HepG2 (cell line): ENCODE results near the gene F12. TPM values are rescaled to one million over a fixed set of nuclear protein-coding genes. Genes with fewer than 3 reads are reported as not detected.

Source experiments
- AGO1 ChIP-seq: fragments of 200-400 bp; formaldehyde crosslinking; IDR thresholded peaks from 2 replicates; pipeline ENCODE4 v1.6.1; 2017; ENCODE audit warnings: mild to moderate bottlenecking, low read depth, low read length, moderate library complexity; ENCODE audit not compliant: poor library complexity, severe bottlenecking
- ATF7-NPFF ChIP-seq: sonication (generic); formaldehyde crosslinking; IDR thresholded peaks from 2 replicates; pipeline ENCODE4 v1.8.1; 2023; ENCODE audit warnings: mild to moderate bottlenecking, low read depth, missing genetic modification reagents, moderate library complexity
- EED ChIP-seq: sonication (generic); formaldehyde crosslinking; IDR thresholded peaks from 2 replicates; pipeline ENCODE4 v1.5.0; 2020; ENCODE audit warnings: mild to moderate bottlenecking, missing genetic modification reagents
- EHMT2 ChIP-seq: fragments of 200-600 bp; sonication (generic); IDR thresholded peaks from 2 replicates; pipeline ENCODE4 v1.7.0; 2017; ENCODE audit warnings: antibody characterized with exemption, low read depth, low read length, borderline replicate concordance
- FOXO1 ChIP-seq: sonication (generic); formaldehyde crosslinking; IDR thresholded peaks from 2 replicates; pipeline ENCODE4 v1.4.0; 2020; ENCODE audit warnings: missing genetic modification reagents
- HNRNPL ChIP-seq: fragments of 200-400 bp; formaldehyde crosslinking; IDR thresholded peaks from 2 replicates; pipeline ENCODE4 v1.6.1; 2017; ENCODE audit warnings: mild to moderate bottlenecking, low read depth, low read length
- IKZF4 ChIP-seq: sonication (generic); formaldehyde crosslinking; IDR thresholded peaks from 2 replicates; pipeline ENCODE4 v1.5.1; 2020; ENCODE audit warnings: borderline replicate concordance, mild to moderate bottlenecking, low read depth, missing genetic modification reagents; ENCODE audit errors: not compliant biosample characterization
- NFE2 ChIP-seq: sonication (generic); formaldehyde crosslinking; IDR thresholded peaks from 2 replicates; pipeline ENCODE4 v1.4.0; 2020; ENCODE audit warnings: missing genetic modification reagents
- NFYB ChIP-seq: sonication (generic); formaldehyde crosslinking; IDR thresholded peaks from 2 replicates; pipeline ENCODE4 v1.4.0; 2020; ENCODE audit warnings: missing genetic modification reagents
- NR1H2 ChIP-seq: sonication (generic); formaldehyde crosslinking; IDR thresholded peaks from 2 replicates; pipeline ENCODE4 v1.8.1; 2022; ENCODE audit warnings: low read depth, missing genetic modification reagents, borderline replicate concordance
- PAWR ChIP-seq: sonication (generic); formaldehyde crosslinking; IDR thresholded peaks from 2 replicates; pipeline ENCODE4 v1.4.0; 2020; ENCODE audit warnings: missing genetic modification reagents, mild to moderate bottlenecking, borderline replicate concordance
- PAX8 ChIP-seq: sonication (generic); formaldehyde crosslinking; IDR thresholded peaks from 2 replicates; pipeline ENCODE4 v1.8.0; 2022; ENCODE audit warnings: mild to moderate bottlenecking, missing genetic modification reagents, borderline replicate concordance
- POLR2AphosphoS5 ChIP-seq: IDR thresholded peaks from 2 replicates; pipeline ENCODE4 v1.6.1; 2012; ENCODE audit warnings: low read depth, low read length
- SETDB1 ChIP-seq: sonication (generic); formaldehyde crosslinking; IDR thresholded peaks from 2 replicates; pipeline ENCODE4 v1.5.1; 2020; ENCODE audit warnings: missing genetic modification reagents, mild to moderate bottlenecking, borderline replicate concordance
- TCF7L2 ChIP-seq: IDR thresholded peaks from 2 replicates; pipeline ENCODE4 v1.6.1; 2011; ENCODE audit warnings: mild to moderate bottlenecking, low read depth, low read length, moderate library complexity
- ZBTB7A ChIP-seq: sonication (generic); formaldehyde crosslinking; IDR thresholded peaks from 2 replicates; pipeline ENCODE4 v1.8.0; 2022; ENCODE audit warnings: mild to moderate bottlenecking, missing genetic modification reagents
- ZNF136 ChIP-seq: sonication (generic); formaldehyde crosslinking; IDR thresholded peaks from 2 replicates; pipeline ENCODE4 v1.8.1; 2022; ENCODE audit warnings: low read depth, mild to moderate bottlenecking, moderate library complexity, missing genetic modification reagents
- ZNF20 ChIP-seq: sonication (generic); formaldehyde crosslinking; IDR thresholded peaks from 2 replicates; pipeline ENCODE4 v1.4.0; 2020; ENCODE audit warnings: mild to moderate bottlenecking, moderate library complexity, missing genetic modification reagents
- ZNF326 ChIP-seq: sonication (generic); formaldehyde crosslinking; IDR thresholded peaks from 2 replicates; pipeline ENCODE4 v1.4.0; 2020; ENCODE audit warnings: missing genetic modification reagents, borderline replicate concordance
- ZNF331 ChIP-seq: sonication (generic); formaldehyde crosslinking; IDR thresholded peaks from 2 replicates; pipeline ENCODE4 v1.4.0; 2020; ENCODE audit warnings: missing genetic modification reagents
- ZNF547 ChIP-seq: sonication (generic); formaldehyde crosslinking; IDR thresholded peaks from 2 replicates; pipeline ENCODE4 v1.5.1; 2020; ENCODE audit warnings: mild to moderate bottlenecking, missing genetic modification reagents
- ZNF556 ChIP-seq: sonication (generic); formaldehyde crosslinking; IDR thresholded peaks from 2 replicates; pipeline ENCODE4 v1.4.0; 2020; ENCODE audit warnings: mild to moderate bottlenecking, missing genetic modification reagents, borderline replicate concordance
- ZNF747 ChIP-seq: sonication (generic); formaldehyde crosslinking; IDR thresholded peaks from 2 replicates; pipeline ENCODE4 v1.8.1; 2023; ENCODE audit warnings: missing genetic modification reagents, mild to moderate bottlenecking, borderline replicate concordance
- ZNF773 ChIP-seq: sonication (generic); formaldehyde crosslinking; IDR thresholded peaks from 2 replicates; pipeline ENCODE4 v1.4.0; 2020; ENCODE audit warnings: missing genetic modification reagents, borderline replicate concordance
- polyA plus RNA-seq, 8 experiments: library from polyadenylated mRNA; depleted of rRNA in 3 of 8; stranded (reverse) in 7 of 8; unstranded in 1 of 8; fragments of >200 nt; fragmentation: Illumina TruSeq in 4 of 8; extraction: Trizol in 4 of 8; gene quantifications; 2 replicates each; pipeline versions ENCODE4 v1.2.1 to v1.2.3, GENCODE V29; 2011 to 2016; ENCODE audit warnings: low read depth in 4 of 8, missing spikeins in 1 of 8, mixed read lengths in 1 of 8; ENCODE audit not compliant: insufficient read depth in 1 of 8
- total RNA-seq, 5 experiments: library from RNA; depleted of rRNA; stranded (reverse); fragments of >200 nt; fragmentation: Illumina TruSeq; extraction: Trizol; gene quantifications; 2 replicates each; pipeline ENCODE4 v1.2.3, GENCODE V29; 2016; ENCODE audit warnings: low read depth in 1 of 5
- TF ChIP-seq, protein P1 (sequence below): sonication (generic); formaldehyde crosslinking; conservative IDR thresholded peaks from 2 replicates; pipeline ENCODE4 v1.4.0; 2020; ENCODE audit warnings: mild to moderate bottlenecking, missing genetic modification reagents, moderate library complexity
- TF ChIP-seq, protein P2 (sequence below): sonication (generic); formaldehyde crosslinking; IDR thresholded peaks from 2 replicates; pipeline ENCODE4 v1.4.0; 2020; ENCODE audit warnings: mild to moderate bottlenecking, low read depth, missing genetic modification reagents

F12 gene
- total and polyA plus RNA-seq, 2 of the 13 experiments (the other 11 are each of a cell fraction or from before 2014, with no cell fraction given) = 2.5 to 3.0 TPM

GRCh38 chr5:177447611-177448243, 38.4 kb upstream of the F12 start (continued):
- TF ChIP-seq, protein P1, sequence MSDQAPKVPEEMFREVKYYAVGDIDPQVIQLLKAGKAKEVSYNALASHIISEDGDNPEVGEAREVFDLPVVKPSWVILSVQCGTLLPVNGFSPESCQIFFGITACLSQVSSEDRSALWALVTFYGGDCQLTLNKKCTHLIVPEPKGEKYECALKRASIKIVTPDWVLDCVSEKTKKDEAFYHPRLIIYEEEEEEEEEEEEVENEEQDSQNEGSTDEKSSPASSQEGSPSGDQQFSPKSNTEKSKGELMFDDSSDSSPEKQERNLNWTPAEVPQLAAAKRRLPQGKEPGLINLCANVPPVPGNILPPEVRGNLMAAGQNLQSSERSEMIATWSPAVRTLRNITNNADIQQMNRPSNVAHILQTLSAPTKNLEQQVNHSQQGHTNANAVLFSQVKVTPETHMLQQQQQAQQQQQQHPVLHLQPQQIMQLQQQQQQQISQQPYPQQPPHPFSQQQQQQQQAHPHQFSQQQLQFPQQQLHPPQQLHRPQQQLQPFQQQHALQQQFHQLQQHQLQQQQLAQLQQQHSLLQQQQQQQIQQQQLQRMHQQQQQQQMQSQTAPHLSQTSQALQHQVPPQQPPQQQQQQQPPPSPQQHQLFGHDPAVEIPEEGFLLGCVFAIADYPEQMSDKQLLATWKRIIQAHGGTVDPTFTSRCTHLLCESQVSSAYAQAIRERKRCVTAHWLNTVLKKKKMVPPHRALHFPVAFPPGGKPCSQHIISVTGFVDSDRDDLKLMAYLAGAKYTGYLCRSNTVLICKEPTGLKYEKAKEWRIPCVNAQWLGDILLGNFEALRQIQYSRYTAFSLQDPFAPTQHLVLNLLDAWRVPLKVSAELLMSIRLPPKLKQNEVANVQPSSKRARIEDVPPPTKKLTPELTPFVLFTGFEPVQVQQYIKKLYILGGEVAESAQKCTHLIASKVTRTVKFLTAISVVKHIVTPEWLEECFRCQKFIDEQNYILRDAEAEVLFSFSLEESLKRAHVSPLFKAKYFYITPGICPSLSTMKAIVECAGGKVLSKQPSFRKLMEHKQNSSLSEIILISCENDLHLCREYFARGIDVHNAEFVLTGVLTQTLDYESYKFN (CRISPR knock-in tag) = peak; percentile 44
- TF ChIP-seq ZBTB7A (CRISPR knock-in tag) (no peak), NFE2 (CRISPR knock-in tag) (no peak), ZNF136 (no peak), ZNF747 (CRISPR knock-in tag) (peak; percentile 74; the same call in 1 of the 2 replicates), EED (CRISPR knock-in tag) (no peak), EHMT2 (no peak), NR1H2 (CRISPR knock-in tag) (no peak), ZNF556 (CRISPR knock-in tag) (0 out of 2 replicates have a peak, but pooled peaks have one; percentile 67), IKZF4 (CRISPR knock-in tag) (peak; percentile 36), FOXO1 (CRISPR knock-in tag) (0 out of 2 replicates have a peak, but pooled peaks have one; percentile 13), NFYB (CRISPR knock-in tag) (no peak), PAX8 (CRISPR knock-in tag) (no peak), ZNF773 (CRISPR knock-in tag) (no peak; the same call in 1 of the 2 replicates), ZNF331 (CRISPR knock-in tag) (peak; percentile 35; the same call in 1 of the 2 replicates), AGO1 (peak; percentile 85), PAWR (CRISPR knock-in tag) (no peak), ZNF547 (CRISPR knock-in tag) (peak; percentile 33; the same call in 1 of the 2 replicates), TCF7L2 (no peak), HNRNPL (peak; percentile 99), POLR2AphosphoS5 (peak; percentile 15; the same call in 1 of the 2 replicates), ATF7-NPFF (CRISPR knock-in tag) (peak; percentile 59; the same call in 1 of the 2 replicates), ZNF326 (CRISPR knock-in tag) (peak; percentile 31; the same call in 1 of the 2 replicates), SETDB1 (CRISPR knock-in tag) (no peak), ZNF20 (CRISPR knock-in tag) (no peak)
- TF ChIP-seq, protein P2, sequence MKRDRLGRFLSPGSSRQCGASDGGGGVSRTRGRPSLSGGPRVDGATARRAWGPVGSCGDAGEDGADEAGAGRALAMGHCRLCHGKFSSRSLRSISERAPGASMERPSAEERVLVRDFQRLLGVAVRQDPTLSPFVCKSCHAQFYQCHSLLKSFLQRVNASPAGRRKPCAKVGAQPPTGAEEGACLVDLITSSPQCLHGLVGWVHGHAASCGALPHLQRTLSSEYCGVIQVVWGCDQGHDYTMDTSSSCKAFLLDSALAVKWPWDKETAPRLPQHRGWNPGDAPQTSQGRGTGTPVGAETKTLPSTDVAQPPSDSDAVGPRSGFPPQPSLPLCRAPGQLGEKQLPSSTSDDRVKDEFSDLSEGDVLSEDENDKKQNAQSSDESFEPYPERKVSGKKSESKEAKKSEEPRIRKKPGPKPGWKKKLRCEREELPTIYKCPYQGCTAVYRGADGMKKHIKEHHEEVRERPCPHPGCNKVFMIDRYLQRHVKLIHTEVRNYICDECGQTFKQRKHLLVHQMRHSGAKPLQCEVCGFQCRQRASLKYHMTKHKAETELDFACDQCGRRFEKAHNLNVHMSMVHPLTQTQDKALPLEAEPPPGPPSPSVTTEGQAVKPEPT = no peak; the same call in 1 of the 2 replicates
